HEK293 (cell line): ENCODE data around the gene PKNOX2.

Experiments used
- CTCF ChIA-PET: fragments of 350-600 bp; formaldehyde crosslinking; extraction: SDS; loops from one replicate; lab custom pipeline; 2021; ENCODE audit warnings: antibody characterized with exemption; lab: Yijun Ruan, JAX
- POLR2A ChIA-PET: fragments of 300-600 bp; formaldehyde crosslinking; extraction: SDS; loops from one replicate; lab custom pipeline; 2020; ENCODE audit warnings: antibody characterized with exemption, inconsistent platforms; lab: Yijun Ruan, JAX
- H3K27ac ChIP-seq: fragments of 200-500 bp; sonication (Bioruptor generic); 2 replicates; pipeline ENCODE4 v1.5.1; 2014; ENCODE audit warnings: low read depth, low read length, control low read depth, inconsistent platforms; ENCODE audit errors: extremely low read depth
- H3K36me3 ChIP-seq, 2 experiments: fragments of 200-500 bp in 1 of 2; sonication (Bioruptor generic) in 1 of 2; 1 replicate in 1 of 2; 2 replicates in 1 of 2; pipeline ENCODE4 v1.5.1; 2014 to 2017; ENCODE audit warnings: inconsistent platforms in 2 of 2, low read length in 2 of 2; ENCODE audit not compliant: control insufficient read depth in 2 of 2, insufficient read depth in 1 of 2
- H3K4me1 ChIP-seq: fragments of 200-500 bp; sonication (Bioruptor generic); 2 replicates; pipeline ENCODE4 v1.5.1; 2014; ENCODE audit warnings: mild to moderate bottlenecking, low read length, inconsistent platforms; ENCODE audit not compliant: control insufficient read depth, insufficient read depth
- H3K4me3 ChIP-seq: 2 replicates; pipeline ENCODE4 v1.5.1; 2011; ENCODE audit warnings: low read depth, mild to moderate bottlenecking, control low read depth, low read length, moderate library complexity
- H3K9me3 ChIP-seq: fragments of 200-500 bp; sonication (Bioruptor generic); 2 replicates; pipeline ENCODE4 v1.5.1; 2014; ENCODE audit warnings: low read depth, low read length, inconsistent platforms; ENCODE audit not compliant: control insufficient read depth, insufficient read depth
- BCL11A ChIP-seq: fragments of 450-650 bp; formaldehyde crosslinking; IDR thresholded peaks from 2 replicates; pipeline ENCODE4 v1.5.1; 2016; ENCODE audit warnings: low read depth, missing biosample characterization, missing genetic modification characterization
- GLIS1 ChIP-seq: fragments of 450-650 bp; formaldehyde crosslinking; IDR thresholded peaks from 2 replicates; pipeline ENCODE4 v1.5.1; 2016; ENCODE audit warnings: missing biosample characterization, missing genetic modification characterization
- GLIS2 ChIP-seq: fragments of 450-650 bp; formaldehyde crosslinking; IDR thresholded peaks from 2 replicates; pipeline ENCODE4 v1.5.1; 2016; ENCODE audit warnings: missing biosample characterization, missing genetic modification characterization
- KLF7 ChIP-seq: fragments of 450-650 bp; formaldehyde crosslinking; IDR thresholded peaks from 2 replicates; pipeline ENCODE4 v1.5.1; 2016; ENCODE audit warnings: missing biosample characterization, missing genetic modification characterization, borderline replicate concordance
- KLF9 ChIP-seq: fragments of 450-650 bp; formaldehyde crosslinking; IDR thresholded peaks from 2 replicates; pipeline ENCODE4 v1.5.1; 2016; ENCODE audit warnings: missing biosample characterization, missing genetic modification characterization, low read depth
- SP3 ChIP-seq: fragments of 450-650 bp; formaldehyde crosslinking; IDR thresholded peaks from 2 replicates; pipeline ENCODE4 v1.5.1; 2016; ENCODE audit warnings: missing biosample characterization, missing genetic modification characterization
- ZBTB21 ChIP-seq: fragments of 450-650 bp; formaldehyde crosslinking; IDR thresholded peaks from 2 replicates; pipeline ENCODE4 v1.5.1; 2017; ENCODE audit warnings: missing biosample characterization, missing genetic modification characterization
- ZNF121 ChIP-seq: fragments of 450-650 bp; formaldehyde crosslinking; IDR thresholded peaks from 2 replicates; pipeline ENCODE4 v1.5.1; 2016; ENCODE audit warnings: missing biosample characterization, missing genetic modification characterization
- ZNF157 ChIP-seq: fragments of 450-650 bp; formaldehyde crosslinking; IDR thresholded peaks from 2 replicates; pipeline ENCODE4 v1.5.1; 2016; ENCODE audit warnings: missing biosample characterization, missing genetic modification characterization
- ZNF184 ChIP-seq: fragments of 450-650 bp; IDR thresholded peaks from 2 replicates; pipeline ENCODE4 v1.5.1; 2018; ENCODE audit warnings: missing biosample characterization, mild to moderate bottlenecking, missing genetic modification characterization
- ZNF202 ChIP-seq: fragments of 450-650 bp; formaldehyde crosslinking; IDR thresholded peaks from 2 replicates; pipeline ENCODE4 v1.5.1; 2016; ENCODE audit warnings: missing biosample characterization, missing genetic modification characterization, borderline replicate concordance
- ZNF211 ChIP-seq: fragments of 450-650 bp; formaldehyde crosslinking; IDR thresholded peaks from 2 replicates; pipeline ENCODE4 v1.5.1; 2016; ENCODE audit warnings: low read depth, missing biosample characterization, missing genetic modification characterization
- ZNF366 ChIP-seq: fragments of 450-650 bp; formaldehyde crosslinking; conservative IDR thresholded peaks from 2 replicates; pipeline ENCODE4 v1.5.1; 2016; ENCODE audit warnings: missing biosample characterization, missing genetic modification characterization
- ZNF530 ChIP-seq: fragments of 450-650 bp; formaldehyde crosslinking; IDR thresholded peaks from 2 replicates; pipeline ENCODE4 v1.5.1; 2016; ENCODE audit warnings: low read depth, missing biosample characterization, missing genetic modification characterization
- ZNF544 ChIP-seq: fragments of 450-650 bp; formaldehyde crosslinking; IDR thresholded peaks from 2 replicates; pipeline ENCODE4 v1.5.0; 2017; ENCODE audit warnings: missing biosample characterization, missing genetic modification characterization
- ZNF558 ChIP-seq: fragments of 450-650 bp; formaldehyde crosslinking; IDR thresholded peaks from 2 replicates; pipeline ENCODE4 v1.5.1; 2016; ENCODE audit warnings: missing biosample characterization, missing genetic modification characterization
- ZNF585B ChIP-seq: fragments of 450-650 bp; formaldehyde crosslinking; IDR thresholded peaks from 2 replicates; pipeline ENCODE4 v1.5.1; 2016; ENCODE audit warnings: missing biosample characterization, missing genetic modification characterization
- ZNF624 ChIP-seq: fragments of 450-650 bp; formaldehyde crosslinking; IDR thresholded peaks from 2 replicates; pipeline ENCODE4 v1.5.1; 2017; ENCODE audit warnings: missing biosample characterization, missing genetic modification characterization
- ZNF837 ChIP-seq: fragments of 450-650 bp; formaldehyde crosslinking; IDR thresholded peaks from 2 replicates; pipeline ENCODE4 v1.5.1; 2016; ENCODE audit warnings: missing biosample characterization, missing genetic modification characterization
- TF ChIP-seq, protein P1 (sequence below): fragments of 450-650 bp; formaldehyde crosslinking; IDR thresholded peaks from 2 replicates; pipeline ENCODE4 v1.5.1; 2016; ENCODE audit warnings: missing biosample characterization, missing genetic modification characterization
- TF ChIP-seq, protein P2 (sequence below): fragments of 450-650 bp; formaldehyde crosslinking; IDR thresholded peaks from 2 replicates; pipeline ENCODE4 v1.5.1; 2016; ENCODE audit warnings: missing biosample characterization, missing genetic modification characterization
- TF ChIP-seq, protein P3 (sequence below): fragments of 450-650 bp; formaldehyde crosslinking; conservative IDR thresholded peaks from 2 replicates; pipeline ENCODE4 v1.5.1; 2016; ENCODE audit warnings: low read depth, missing biosample characterization, missing genetic modification characterization
- TF ChIP-seq, protein P4 (sequence below): fragments of 450-650 bp; formaldehyde crosslinking; IDR thresholded peaks from 2 replicates; pipeline ENCODE4; 2016; ENCODE audit warnings: missing biosample characterization, missing genetic modification characterization

Gene PKNOX2

DNA sequence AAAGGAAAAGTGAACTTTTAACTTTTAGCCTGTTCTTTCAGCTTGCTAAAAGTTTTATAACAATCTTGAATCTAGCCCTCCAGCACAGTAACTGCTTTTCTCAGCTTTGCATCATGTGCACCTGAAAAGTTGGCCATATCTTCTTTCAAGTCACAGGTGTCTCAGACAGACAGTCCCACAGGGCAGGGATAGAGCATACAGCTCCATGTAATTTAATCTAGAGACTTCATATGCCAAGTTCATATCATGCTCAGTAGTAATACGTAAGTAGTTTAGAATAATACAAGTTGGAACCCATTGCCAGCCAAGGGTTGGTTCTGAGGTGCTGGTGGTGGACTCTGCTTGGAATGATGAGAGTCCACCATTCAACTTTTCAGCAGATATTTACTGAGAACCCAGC lies 68.6 kb downstream of the PKNOX2 start (continued):
- TF ChIP-seq ZNF837 = no peak

DNA sequence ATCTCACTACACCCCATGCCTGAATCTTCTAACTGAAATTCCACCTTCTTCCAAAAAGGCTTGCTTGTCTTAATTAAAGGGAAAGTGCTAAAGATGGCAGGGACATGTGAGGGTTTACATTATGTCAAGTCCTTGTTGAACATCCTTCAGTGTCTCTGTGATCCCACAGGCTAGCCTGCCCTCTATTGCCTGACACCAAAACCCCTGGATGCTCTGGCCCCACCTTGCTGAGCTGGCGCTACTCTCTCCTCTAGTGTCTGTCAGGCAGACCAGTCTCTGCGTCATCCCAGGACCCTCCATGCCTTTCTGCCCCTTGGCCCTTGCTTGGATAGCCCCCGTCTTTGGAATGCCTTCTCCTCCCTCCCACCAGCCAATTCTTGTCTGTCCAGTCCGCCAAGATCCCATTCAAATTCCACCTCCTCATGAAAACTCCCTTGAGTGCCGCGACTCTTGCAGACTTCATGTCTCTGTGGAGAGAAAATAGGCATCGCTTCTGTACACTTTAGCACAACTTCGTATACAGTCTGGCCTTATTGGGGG lies 69.3 kb downstream of the PKNOX2 start:
- no peaks in the 10 kb centered on the region for H3K4me1 ChIP-seq
- CTCF ChIA-PET = no interaction called here
- peaks cover 0 to 6% of the 10 kb centered on the region in 2 experiments; a peak in 1 of 3 replicates for H3K36me3 ChIP-seq
- POLR2A ChIA-PET = no interaction called here
- H3K27ac ChIP-seq = no peak overlapping the region
- H3K9me3 ChIP-seq = no peaks in the 10 kb centered on the region
- TF ChIP-seq, protein P1, sequence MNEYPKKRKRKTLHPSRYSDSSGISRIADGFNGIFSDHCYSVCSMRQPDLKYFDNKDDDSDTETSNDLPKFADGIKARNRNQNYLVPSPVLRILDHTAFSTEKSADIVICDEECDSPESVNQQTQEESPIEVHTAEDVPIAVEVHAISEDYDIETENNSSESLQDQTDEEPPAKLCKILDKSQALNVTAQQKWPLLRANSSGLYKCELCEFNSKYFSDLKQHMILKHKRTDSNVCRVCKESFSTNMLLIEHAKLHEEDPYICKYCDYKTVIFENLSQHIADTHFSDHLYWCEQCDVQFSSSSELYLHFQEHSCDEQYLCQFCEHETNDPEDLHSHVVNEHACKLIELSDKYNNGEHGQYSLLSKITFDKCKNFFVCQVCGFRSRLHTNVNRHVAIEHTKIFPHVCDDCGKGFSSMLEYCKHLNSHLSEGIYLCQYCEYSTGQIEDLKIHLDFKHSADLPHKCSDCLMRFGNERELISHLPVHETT (tag by site-specific recombination) = no peak
- TF ChIP-seq KLF7 = no peak
- no peak for TF ChIP-seq ZNF121 (tag by site-specific recombination)
- TF ChIP-seq ZNF544 (tag by site-specific recombination) = no peak
- TF ChIP-seq GLIS2 (tag by site-specific recombination) = no peak
- no peak for TF ChIP-seq ZNF530
- TF ChIP-seq ZBTB21 (tag by site-specific recombination) = no peak
- TF ChIP-seq ZNF202 (tag by site-specific recombination) = no peak
- TF ChIP-seq, protein P2, sequence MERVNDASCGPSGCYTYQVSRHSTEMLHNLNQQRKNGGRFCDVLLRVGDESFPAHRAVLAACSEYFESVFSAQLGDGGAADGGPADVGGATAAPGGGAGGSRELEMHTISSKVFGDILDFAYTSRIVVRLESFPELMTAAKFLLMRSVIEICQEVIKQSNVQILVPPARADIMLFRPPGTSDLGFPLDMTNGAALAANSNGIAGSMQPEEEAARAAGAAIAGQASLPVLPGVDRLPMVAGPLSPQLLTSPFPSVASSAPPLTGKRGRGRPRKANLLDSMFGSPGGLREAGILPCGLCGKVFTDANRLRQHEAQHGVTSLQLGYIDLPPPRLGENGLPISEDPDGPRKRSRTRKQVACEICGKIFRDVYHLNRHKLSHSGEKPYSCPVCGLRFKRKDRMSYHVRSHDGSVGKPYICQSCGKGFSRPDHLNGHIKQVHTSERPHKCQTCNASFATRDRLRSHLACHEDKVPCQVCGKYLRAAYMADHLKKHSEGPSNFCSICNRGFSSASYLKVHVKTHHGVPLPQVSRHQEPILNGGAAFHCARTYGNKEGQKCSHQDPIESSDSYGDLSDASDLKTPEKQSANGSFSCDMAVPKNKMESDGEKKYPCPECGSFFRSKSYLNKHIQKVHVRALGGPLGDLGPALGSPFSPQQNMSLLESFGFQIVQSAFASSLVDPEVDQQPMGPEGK (tag by site-specific recombination) = no peak
- TF ChIP-seq ZNF211 = no peak
- no peak for TF ChIP-seq KLF9 (tag by site-specific recombination)
- TF ChIP-seq ZNF558 (tag by site-specific recombination) = no peak
- TF ChIP-seq, all 188 proteins: peak for 0
- no peak overlapping the region for H3K4me3 ChIP-seq

DNA sequence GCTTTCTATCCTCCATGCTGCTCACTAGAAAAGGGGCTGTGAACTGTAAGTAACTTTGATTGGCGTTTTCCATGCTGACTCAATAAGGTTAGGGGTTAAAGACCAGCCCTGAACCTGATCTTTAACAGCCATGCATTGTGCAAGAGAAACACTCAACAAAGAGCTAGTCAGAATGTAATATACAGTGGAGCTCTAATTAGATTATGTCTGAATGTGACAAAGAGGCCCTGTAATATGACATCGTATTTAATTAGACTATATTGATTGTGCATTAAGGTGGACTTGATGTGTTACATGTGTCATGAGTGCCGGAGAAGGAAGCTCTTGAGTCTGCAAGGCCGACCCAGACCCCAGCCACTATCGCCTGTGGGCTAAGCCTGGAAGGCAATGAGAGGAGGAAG lies 70.5 kb downstream of the PKNOX2 start:
- H3K36me3 ChIP-seq = peaks cover 0 to 6% of the 10 kb centered on the region in 2 experiments; a peak in 1 of 3 replicates
- no peaks in the 10 kb centered on the region for H3K4me1 ChIP-seq
- CTCF ChIA-PET = interaction anchor here (0.5 to 1.3 kb wide), 2 partner anchors 10 to 16 kb away, joined by 3 read pairs; no protein-coding TSS in a partner anchor
- H3K9me3 ChIP-seq = no peaks in the 10 kb centered on the region
- POLR2A ChIA-PET = no interaction called here
- no peak overlapping the region for H3K4me3 ChIP-seq
- no peak overlapping the region for H3K27ac ChIP-seq
- no peak for TF ChIP-seq BCL11A (tag by site-specific recombination)
- TF ChIP-seq, protein P2 (tag by site-specific recombination) = no peak
- no peak for TF ChIP-seq ZNF530
- TF ChIP-seq ZNF366 (tag by site-specific recombination) = no peak
- no peak for TF ChIP-seq ZNF585B (tag by site-specific recombination)
- no peak for TF ChIP-seq SP3 (tag by site-specific recombination)
- TF ChIP-seq, protein P3, sequence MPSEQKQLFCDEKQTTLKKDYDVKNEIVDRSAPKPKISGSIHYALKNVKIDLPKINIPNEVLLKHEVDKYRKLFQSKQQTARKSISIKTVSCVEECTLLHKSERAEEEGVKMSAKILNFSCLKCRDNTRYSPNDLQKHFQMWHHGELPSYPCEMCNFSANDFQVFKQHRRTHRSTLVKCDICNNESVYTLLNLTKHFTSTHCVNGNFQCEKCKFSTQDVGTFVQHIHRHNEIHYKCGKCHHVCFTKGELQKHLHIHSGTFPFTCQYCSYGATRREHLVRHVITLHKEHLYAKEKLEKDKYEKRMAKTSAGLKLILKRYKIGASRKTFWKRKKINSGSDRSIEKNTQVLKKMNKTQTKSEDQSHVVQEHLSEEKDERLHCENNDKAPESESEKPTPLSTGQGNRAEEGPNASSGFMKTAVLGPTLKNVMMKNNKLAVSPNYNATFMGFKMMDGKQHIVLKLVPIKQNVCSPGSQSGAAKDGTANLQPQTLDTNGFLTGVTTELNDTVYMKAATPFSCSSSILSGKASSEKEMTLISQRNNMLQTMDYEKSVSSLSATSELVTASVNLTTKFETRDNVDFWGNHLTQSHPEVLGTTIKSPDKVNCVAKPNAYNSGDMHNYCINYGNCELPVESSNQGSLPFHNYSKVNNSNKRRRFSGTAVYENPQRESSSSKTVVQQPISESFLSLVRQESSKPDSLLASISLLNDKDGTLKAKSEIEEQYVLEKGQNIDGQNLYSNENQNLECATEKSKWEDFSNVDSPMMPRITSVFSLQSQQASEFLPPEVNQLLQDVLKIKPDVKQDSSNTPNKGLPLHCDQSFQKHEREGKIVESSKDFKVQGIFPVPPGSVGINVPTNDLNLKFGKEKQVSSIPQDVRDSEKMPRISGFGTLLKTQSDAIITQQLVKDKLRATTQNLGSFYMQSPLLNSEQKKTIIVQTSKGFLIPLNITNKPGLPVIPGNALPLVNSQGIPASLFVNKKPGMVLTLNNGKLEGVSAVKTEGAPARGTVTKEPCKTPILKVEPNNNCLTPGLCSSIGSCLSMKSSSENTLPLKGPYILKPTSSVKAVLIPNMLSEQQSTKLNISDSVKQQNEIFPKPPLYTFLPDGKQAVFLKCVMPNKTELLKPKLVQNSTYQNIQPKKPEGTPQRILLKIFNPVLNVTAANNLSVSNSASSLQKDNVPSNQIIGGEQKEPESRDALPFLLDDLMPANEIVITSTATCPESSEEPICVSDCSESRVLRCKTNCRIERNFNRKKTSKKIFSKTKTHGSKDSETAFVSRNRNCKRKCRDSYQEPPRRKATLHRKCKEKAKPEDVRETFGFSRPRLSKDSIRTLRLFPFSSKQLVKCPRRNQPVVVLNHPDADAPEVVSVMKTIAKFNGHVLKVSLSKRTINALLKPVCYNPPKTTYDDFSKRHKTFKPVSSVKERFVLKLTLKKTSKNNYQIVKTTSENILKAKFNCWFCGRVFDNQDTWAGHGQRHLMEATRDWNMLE (tag by site-specific recombination) = no peak
- TF ChIP-seq, protein P4, sequence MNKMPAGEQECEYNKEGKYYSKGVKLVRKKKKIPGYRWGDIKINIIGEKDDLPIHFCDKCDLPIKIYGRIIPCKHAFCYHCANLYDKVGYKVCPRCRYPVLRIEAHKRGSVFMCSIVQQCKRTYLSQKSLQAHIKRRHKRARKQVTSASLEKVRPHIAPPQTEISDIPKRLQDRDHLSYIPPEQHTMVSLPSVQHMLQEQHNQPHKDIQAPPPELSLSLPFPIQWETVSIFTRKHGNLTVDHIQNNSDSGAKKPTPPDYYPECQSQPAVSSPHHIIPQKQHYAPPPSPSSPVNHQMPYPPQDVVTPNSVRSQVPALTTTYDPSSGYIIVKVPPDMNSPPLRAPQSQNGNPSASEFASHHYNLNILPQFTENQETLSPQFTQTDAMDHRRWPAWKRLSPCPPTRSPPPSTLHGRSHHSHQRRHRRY (tag by site-specific recombination) = no peak
- no peak for TF ChIP-seq ZNF157 (tag by site-specific recombination)
- TF ChIP-seq GLIS1 (tag by site-specific recombination) = no peak
- TF ChIP-seq ZNF184 (tag by site-specific recombination) = no peak
- no peak for TF ChIP-seq ZNF624
